ENCODE measurements around the gene PPP1R12B.
"Not testable (repeated sequence)": the region's sequence is repeated elsewhere in the genome, so short reads cannot be mapped to it uniquely, and the experiment has no call there.

Gene PPP1R12B

DNA sequence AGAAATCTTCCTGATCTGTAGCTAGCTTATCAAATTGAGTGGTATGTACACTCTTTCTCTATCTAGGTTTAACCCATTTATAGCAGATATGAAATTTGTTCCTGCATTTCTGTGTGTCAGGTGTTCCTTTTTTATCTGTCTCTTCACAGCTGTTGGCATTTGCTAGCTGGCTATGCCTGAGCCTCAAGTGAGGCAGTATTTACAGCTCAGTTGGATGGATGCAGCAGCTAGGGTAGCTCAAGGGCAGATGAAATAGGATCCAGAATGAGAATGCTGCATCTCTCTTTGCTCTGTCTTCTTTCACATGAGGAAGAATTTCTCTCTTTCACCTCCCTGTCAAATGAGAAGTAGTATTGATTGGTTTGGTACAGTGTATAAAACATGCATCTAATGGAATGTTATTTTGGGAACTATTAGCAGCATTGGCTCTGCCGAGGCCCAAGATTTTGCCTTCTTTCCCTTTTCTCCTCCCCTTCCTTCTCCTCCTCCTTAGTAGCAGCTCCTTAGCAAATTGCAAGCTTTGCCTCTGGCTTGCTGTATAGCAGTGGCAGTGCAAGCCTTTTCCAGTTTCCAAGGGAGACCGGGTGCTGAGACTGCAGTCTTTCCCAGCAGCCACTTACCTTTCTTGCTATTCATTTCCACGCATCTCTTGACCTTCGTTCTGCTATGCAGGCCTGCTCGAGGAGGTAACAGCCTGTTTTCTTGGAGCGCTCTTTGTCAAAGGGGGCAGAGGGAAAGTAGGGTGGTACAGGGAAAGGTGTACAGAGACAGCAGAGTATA, 125.0 kb downstream of the PPP1R12B start:
- peak in 5 of 56 donors; percentile 4 to 22 (median 17) for DNase-seq

DNA sequence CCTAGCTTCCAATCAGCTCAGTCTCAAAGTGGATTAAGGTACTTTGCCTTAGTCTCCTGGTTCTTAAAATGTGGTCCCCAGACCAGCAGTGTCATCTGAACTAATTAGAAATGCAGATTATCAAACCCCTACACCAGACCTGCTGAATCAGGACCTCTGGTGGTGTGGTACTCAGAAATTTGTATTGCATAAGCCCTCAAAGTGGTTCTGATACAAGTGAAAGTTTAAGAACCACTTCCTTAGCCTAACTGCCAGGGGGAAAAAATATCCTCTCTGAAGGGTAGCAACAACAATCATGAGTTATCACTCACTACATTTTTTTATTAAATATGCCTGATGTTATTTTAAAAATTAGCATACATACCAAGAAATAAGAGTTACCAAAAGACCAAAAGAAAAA, 131.2 kb downstream of the PPP1R12B start:
- not testable (repeated sequence) for DNase-seq

DNA sequence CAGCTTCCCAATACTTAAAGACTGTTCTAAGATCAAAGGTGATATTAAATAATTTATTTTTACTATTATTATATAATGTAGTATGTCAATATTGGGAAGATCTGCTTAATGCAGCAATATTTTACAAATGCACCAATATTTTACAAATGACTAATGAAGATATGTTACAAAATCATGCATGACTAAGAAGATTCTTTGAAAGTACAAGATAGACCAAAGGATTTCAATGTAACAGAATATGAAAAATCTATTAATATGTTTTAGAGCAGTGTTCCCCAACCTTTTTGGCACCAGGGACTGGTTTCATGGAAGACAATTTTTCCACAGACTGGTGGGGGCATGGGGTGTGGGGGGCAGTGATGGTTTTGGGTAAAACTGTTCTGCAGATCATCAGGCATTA, 132.1 kb downstream of the PPP1R12B start:
- not testable (repeated sequence) for DNase-seq

DNA sequence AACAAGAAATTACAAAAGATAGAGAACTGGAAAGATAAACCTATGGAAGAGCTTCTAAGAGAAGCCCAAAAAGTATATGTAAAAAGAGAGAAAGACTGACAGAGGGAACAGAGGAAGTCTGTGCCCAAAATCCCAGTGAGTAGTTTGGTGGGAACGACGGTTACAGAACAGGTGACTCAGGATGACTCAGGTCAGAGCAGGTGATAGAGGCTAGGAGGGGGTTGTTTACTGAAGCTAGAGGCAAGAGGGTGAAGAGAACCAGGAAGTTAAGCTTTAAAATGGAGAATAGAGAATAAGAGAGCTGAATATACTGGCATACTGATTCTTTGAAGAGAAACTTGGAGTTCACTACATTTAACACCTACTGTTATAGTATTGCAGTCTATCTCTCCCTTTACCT, 134.9 kb downstream of the PPP1R12B start:
- not testable (repeated sequence) for DNase-seq

DNA sequence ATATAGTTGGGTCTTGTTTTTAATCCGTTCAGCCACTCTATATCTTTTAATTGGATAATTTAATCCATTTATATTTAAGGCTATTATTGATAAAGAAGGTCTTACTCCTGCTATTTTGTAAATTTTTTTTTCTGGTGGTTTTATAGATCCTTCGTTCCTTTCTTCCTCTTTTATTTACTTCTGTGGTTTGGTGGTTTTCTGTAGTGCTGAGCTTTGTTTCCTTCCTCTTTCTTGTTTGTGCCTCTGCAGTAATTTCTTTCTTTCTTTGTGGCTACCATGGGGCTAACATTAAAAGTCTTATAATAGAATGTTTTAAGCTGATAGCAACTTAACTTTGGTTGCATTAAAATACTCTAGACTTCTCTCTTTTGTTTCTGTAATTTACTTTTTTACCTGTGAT, 135.5 kb downstream of the PPP1R12B start:
- not testable (repeated sequence) for DNase-seq

DNA sequence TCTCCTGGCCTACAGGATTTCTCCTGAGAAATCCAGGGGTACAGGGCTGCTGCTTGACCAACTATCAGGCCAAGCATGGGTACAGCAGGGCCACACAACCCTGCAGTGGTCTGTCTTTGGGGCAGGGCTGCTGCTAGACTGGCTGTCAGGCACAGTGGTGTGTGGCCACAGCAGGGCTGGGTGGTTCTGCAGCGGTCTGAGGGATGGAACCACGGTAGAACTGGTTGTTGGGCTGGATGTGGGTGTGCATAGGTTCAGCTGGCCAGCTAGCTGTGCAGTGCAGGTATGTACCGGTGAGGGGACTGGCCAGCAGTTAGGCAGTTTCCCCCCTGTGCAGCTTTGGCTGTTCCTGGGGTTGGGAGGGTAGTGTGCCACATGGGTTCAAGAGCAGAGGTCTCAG, 136.3 kb downstream of the PPP1R12B start:
- DNase-seq, result not testable (repeated sequence)

DNA sequence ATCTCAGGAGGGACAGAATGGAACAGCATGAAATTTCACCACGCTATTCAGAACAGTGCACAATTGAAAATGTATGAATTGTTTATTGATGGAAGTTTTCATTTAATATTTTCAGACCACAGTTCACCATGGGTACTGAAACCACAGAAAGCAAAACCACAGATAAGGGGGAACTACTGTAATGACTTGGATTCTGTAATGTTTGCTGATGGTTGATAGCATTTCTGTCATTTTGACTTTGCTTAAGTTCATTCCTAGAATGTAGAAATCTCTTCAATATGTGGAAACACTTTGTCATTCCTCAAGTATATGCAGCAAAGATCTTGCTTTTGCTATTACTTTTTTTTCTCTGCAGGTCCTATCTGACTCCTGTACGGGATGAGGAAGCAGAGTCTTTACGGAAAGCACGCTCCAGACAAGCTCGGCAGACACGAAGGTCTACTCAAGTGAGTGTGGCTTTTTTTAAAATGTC, 139.7 kb downstream of the PPP1R12B start:
- not testable (repeated sequence) for DNase-seq

DNA sequence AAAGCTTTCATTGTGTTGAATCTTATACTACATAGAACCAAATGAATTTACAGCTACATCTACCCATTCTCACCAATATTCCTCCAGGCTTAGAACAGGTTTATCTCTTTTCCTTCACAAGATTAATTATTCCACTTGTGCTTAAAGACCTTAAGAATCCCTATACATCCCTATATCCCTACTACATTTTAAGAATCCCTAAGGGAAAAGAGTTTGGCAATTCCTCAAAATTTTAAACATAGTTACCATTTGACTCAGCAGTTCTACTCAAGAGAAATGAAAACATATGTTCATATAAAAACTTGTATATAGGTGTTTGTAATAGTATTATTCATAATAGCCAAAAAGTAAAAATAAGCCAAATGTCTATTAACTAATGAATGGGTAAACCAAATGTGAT, 140.6 kb downstream of the PPP1R12B start:
- DNase-seq, result not testable (repeated sequence)

DNA sequence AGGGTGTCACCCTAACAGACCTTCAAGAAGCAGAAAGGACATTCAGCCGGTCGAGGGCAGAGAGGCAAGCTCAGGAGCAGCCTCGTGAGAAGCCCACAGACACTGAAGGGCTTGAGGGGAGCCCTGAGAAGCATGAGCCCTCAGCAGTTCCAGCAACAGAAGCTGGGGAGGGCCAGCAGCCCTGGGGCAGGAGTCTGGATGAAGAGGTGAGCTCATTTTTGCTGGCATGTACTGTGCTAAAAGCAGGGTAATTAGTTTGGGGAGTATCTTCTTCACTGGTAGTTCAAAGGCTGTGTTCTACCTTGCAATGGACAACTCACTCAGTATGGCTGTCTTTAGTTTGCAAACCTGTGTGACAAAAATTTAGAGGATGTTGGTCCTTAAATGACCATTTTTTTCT, 144.6 kb downstream of the PPP1R12B start:
- not testable (repeated sequence) for DNase-seq

DNA sequence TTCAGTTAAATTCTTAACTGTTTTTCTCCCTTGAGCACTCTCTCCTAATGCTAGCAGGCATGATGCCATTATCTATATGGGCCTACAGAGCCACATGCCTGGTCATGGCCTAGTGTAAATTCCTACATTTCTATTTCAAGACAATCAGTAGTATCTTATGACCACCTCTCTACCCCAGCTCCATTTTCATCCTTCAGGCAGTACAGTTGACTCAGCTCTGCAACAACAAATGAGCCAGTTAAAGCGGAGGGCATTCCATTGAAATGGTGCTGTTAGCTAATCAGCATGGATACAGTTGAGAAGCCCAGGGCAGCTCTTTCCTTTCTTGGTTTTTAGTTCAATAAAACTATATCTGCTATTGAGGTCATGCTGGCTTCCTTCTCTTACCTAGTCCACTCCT, 150.0 kb downstream of the PPP1R12B start:
- DNase-seq, result no peak

DNA sequence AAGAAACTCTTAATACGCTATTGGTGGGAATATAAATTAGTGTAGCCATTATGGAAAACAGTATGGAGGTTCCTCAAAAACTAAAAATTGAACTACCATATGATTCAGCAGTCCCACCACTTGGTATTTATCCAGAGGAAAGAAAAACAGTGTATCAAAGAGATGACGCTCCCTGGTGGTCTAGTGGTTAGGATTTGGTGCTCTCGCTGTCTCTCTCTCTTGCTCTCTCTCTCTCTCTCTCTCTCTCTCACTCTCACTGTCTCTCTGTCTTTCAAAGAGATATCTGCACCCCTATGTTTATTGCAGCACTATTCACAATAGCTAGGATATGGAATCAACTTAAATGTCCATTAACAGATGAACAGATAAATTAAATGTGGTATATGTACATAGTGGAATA, 151.5 kb downstream of the PPP1R12B start:
- DNase-seq, result not testable (repeated sequence)

DNA sequence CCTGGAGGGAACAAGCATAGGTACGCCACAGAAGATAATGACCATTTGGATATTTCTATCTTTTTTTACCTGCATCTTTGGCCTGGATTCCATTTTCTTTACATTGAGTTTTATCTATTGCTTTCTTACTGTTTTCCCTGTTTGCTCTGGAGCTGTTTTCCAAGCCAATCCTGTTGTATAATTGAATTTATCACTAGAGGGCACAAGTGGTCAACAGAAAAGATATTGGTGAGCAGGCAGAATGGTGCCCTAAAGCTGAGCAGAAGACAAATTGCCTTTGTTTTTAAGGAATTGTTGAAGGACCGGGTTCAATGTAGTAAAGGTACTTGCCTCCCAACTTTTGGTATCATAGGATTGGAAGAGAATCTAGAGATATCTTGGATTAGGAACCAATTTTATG, 152.8 kb downstream of the PPP1R12B start:
- peak in 5 of 56 donors; percentile 2 to 52 (median 13) for DNase-seq

DNA sequence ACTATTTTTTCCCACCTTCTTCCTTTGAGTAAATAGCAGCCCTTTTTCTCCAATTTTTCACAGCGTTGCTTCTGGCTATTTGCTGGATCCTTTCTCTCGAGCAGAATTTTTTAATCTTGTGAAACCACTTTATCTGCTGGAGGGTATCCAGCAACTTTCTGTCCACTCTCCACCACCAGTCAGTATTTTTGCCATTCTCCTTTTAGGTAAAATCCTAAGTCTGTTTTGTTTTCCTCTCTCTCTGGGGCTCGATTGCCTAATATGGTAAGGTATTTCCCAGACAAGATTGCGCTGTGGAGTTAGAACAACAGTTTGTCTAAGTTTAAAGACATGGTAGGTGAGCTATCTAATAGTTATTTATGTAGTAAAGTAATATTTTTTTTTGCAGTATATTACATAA, 156.9 kb downstream of the PPP1R12B start:
- no peak for DNase-seq

DNA sequence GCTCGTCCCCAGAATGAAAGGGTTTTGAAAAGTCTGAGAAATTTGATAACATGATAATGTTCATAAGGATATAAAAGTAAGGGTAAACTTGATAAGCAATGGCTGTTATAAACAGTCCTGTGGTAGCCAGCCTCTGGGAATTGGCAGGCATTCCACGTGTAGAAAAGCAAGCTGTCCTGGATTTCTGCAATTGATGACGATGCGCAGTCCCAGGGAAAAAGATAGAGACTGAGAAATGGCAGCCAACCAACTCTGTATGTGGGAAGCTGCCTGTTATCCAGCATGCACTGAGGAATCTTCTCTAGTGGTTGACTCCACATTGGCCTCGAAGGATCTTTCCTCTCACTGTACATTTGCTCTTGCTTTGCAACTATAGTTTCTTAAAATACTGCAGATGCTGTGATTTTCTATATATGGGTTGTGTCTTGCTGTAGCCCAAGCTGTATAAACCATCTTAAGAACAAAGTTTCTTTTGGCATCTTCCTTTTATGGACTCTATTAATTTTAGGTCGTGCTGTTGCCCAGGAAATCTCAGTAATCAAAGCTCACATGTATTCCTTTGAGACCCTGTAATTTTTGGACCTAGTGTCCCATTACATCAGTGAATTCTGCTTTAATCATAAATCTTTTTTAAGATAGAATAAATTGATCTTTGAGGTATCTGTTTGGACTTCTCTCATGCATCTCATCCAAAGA, 157.5 kb downstream of the PPP1R12B start:
- peak in 8 of 56 donors; percentile 5 to 28 (median 15) for DNase-seq

DNA sequence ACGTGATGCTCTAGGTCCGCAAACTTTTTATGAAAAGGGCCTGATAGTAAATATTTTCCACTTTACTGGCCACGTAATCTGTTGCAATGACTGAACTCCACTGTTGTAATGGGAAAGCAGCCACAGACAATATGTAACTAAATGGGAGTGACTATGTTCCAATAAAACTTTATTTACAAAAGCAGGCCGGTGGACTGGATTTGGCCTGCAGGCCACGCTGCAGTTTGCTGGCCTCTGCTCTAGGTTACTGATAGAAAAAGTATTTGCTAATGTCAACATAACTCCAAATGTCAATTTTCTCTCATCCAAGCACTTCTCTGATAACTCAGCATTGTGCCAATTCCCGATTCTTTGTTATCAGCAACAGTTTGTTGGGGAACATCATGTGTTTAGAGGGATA, 160.4 kb downstream of the PPP1R12B start:
- not testable (repeated sequence) for DNase-seq

DNA sequence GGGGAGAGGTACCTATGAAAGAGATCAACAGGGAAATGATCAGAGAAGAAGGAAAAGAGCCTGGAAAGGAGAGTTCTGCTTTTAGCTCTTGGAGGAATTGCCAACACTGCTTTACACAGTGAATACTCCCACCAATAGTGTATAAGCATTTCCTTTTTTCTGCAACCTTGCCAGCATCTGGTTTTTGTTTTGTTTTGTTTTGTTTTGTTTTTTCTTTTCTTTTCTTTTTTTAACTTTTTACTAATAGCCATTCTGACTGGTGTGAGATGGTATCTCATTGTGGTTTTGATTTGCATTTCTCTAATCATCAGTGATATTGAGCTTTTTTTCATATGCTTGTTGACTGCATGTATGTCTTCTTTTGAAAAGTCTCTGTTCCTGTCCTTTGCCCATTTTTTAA, 165.4 kb downstream of the PPP1R12B start:
- not testable (repeated sequence) for DNase-seq

DNA sequence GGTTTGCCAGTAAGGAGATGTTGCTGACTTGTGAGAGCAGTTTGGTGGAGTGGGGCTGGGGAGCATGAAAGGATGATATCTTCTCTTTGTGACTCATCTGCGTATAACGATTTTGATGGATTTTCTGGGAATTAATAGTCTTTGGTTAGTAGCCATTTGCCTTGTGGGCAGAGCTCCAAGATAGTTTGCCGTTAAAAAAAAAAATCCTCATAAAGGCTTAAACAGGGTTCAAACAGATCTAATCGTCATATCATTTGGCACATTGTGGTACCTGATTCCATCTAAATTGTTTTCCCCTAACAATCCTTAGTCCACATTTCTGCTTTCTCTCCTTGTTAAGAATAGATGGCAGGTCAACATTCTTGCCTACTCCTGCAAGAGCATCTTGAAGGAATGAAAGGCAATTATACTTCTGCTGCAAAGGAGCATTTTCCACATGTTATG, 168.0 kb downstream of the PPP1R12B start:
- no peak for DNase-seq

DNA sequence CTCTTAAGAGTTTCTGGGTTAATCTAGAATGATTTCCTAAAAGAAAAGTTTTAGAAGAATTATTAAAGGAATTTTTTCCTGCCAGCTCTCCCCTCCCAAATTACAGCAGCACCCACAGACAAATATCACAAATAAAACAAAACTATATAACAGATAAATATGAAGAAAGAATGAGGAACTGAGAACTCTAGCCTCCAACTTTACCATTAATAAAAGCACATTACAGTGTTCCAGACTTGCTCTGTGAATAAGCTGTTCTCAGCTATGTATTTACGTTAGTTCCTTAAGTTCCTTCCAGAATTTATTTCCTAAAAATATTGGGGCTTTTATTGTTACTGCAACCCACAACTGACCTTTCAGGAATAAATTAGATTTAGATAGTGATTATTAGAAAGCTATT, 168.6 kb downstream of the PPP1R12B start:
- not testable (repeated sequence) for DNase-seq

DNA sequence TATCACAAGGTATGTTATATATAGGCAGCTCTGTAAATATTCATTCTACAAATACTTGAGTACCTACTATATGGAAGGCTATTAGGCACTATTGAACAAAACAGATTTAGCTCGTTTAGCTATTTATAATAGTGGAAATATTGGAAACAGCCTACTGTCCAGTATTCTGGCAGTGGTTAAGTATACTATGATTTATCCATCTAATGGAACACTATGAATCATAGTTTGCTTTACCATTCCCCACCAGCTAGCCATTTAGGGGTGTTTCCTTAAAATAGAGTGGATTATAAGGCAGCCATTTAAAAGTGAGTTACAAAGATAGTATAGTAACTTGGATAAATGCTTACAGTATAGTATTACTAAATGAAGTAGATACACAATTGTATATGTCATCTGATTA, 169.7 kb downstream of the PPP1R12B start:
- not testable (repeated sequence) for DNase-seq

DNA sequence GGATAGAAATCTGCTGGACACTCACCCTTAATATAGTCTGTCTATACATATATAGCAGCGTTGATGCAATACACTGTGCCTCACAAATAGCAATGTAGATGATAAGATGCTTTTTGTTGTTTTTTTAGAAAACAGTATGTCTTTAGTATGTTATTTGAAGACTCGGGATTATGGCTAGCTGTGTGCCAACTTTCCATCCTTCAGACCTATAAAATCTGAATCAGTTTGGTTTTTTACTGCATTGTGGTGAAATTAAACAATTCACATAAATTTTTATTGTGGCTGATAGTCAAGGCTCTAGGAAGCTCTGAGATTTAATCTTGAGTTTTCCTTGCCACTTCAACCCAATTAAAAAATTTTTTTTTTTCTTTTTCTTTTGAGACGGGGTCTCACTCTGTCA, 170.4 kb downstream of the PPP1R12B start:
- DNase-seq, result not testable (repeated sequence)

DNA sequence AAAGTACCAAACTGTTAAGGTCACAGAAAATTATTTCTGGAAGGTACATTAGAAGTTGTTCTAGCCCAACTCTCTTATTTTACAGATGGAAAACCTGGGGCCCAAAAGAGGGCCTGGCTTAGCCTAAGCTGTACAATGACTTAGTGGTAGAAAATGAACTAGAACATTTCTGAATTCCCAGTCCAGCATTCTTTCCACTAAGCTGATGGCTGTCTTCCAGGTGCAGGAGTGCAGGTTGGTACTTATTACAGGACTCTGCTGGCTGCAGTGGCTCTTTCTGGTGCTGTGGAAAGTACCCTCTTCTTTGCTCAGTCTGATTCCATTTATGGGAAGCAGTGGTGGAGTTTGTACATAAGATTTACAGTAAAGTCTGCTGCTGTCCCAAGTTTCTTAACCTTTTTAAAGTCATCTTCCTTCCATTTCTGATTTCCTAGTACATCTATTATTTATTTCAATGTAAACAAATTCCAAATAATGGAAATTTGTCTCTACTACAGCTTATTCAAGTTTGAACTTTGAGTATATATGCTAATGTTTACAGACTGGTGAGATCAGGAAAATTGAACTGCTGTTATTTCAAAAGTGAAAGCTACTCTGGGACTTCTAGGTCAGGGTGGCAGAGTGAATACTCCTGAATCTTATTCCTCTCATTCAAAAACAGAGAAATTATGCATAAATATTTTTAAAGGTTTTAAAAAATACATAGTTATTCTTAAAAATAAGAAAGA, 171.8 kb downstream of the PPP1R12B start:
- not testable (repeated sequence) for DNase-seq

DNA sequence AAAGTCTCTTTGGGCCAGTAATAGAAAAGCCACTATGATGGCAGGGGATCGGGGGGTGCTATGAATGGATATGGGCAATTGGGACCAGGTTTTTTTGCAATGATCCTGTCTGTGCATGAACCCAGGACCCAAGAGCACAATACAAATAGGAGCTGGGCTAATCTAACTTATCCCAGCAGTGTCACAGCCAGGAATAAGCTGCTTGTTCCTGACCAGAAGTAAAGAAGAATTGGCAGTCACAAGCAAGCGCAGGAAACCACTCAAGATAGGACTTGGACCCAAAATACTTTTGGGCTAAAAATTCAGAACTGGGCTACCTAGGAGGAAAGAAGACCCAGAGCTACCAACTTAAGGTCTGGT, 172.3 kb downstream of the PPP1R12B start:
- DNase-seq, result not testable (repeated sequence)

Measured in amygdala (tissue), 56 donors.